Prostate gland (tissue), 2 donors: ENCODE data around the gene IGDCC3. TPM values are rescaled to one million over a fixed set of nuclear protein-coding genes. Genes with fewer than 3 reads are reported as not detected.

Source experiments
- DNase-seq: peaks from one replicate; pipeline ENCODE4 v3.0.0-alpha.2; 2019; ENCODE audit warnings: low spot score
- H3K27ac ChIP-seq, 2 donors: fragments of 200-600 bp; sonication (generic); 2 replicates each; pipeline ENCODE4 v1.5.1; 2017 to 2019
- H3K27me3 ChIP-seq: fragments of 200-600 bp; sonication (generic); replicated peaks from 2 replicates; pipeline ENCODE4 v1.5.1; 2019; ENCODE audit not compliant: insufficient read depth
- H3K36me3 ChIP-seq, 2 donors: fragments of 200-600 bp; sonication (generic); 1 replicate in 1 of 2; 2 replicates in 1 of 2; pipeline versions ENCODE4 v1.5.1 to v1.8.1; 2017 to 2019
- H3K4me1 ChIP-seq: fragments of 200-600 bp; sonication (generic); replicated peaks from 2 replicates; pipeline ENCODE4 v1.5.1; 2019
- H3K4me3 ChIP-seq, 2 donors: fragments of 200-600 bp; sonication (generic); 2 replicates each; pipeline ENCODE4 v1.5.1; 2017 to 2019
- H3K9me3 ChIP-seq: fragments of 200-600 bp; sonication (generic); 2 replicates; pipeline ENCODE4 v1.5.1; 2017
- POLR2A ChIP-seq: fragments of 450-650 bp; IDR thresholded peaks from one replicate; pipeline ENCODE4 v1.6.1; 2016; ENCODE audit warnings: antibody characterized with exemption, mild to moderate bottlenecking
- POLR2AphosphoS5 ChIP-seq: sonication (generic); formaldehyde crosslinking; IDR thresholded peaks from one replicate; pipeline ENCODE4 v1.6.1; 2017; ENCODE audit warnings: antibody characterized with exemption
- WGBS: methylation state at CpG from one replicate; pipeline ENCODE4 v1.1.5; 2018; 5-methylcytosine and 5-hydroxymethylcytosine counted together
- intact Hi-C: fragments of 100-400 bp; cut with DNase I; formaldehyde crosslinking; loops from one replicate; pipeline ENCODE4 v1.14.2; 2022
- total RNA-seq, 2 donors: library from RNA; depleted of rRNA; stranded (reverse); fragments of >200 nt; gene quantifications; one replicate each; pipeline ENCODE4 v1.1.0, GENCODE V29; 2016
- TF ChIP-seq, protein P1 (sequence below), 4 experiments: fragments of 200-600 bp in 2 of 4; fragments of 450-650 bp in 2 of 4; sonication (generic) in 2 of 4; IDR thresholded peaks; 1 replicate in 3 of 4; 2 replicates in 1 of 4; pipeline ENCODE4 v1.5.1; 2016 to 2019; ENCODE audit warnings: antibody characterized with exemption in 4 of 4, mild to moderate bottlenecking in 2 of 4, moderate library complexity in 2 of 4

The IGDCC3 gene
- total RNA-seq, 2 donors from 2014 or later, result 0.05 to 2.7 TPM

DNA sequence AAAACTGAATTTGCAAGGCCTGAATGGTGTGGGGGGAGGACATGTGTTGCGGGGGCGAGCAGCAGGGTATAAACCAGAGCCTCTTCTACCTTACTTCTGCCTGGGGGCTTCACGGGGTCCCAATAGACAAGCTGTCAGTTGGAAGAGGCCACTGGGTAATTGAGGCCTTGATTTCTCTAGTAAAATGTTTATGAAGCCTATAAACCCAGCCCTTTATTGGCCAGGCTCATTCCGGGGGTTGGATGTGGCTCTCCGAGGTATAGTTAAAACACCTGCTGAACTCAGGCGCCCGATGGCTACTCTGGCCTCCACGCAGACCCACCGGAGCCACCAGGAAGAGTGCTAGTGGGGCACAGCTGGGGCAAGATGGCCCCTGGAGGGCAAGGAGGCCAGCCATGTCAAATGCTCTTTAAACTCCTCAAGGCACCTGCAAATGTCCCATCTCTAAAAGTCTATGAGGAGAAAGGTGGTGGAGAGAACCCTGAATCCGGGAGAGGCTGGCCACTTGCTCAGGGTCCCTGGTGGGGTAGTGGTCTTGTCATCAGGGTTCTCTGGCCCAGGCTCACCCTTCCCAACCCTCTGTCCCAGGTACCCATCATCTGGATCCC is 34.3 kb downstream of the IGDCC3 start:
- intact Hi-C loops, result no loop called here
- Histone ChIP-seq H3K36me3 (no peaks in the 10 kb centered on the region), H3K9me3 (no peaks in the 10 kb centered on the region), H3K4me3 (no peak overlapping the region), H3K4me1 (no peaks in the 10 kb centered on the region), H3K27me3 (no peaks in the 10 kb centered on the region), H3K27ac (no peak overlapping the region)
- WGBS, result 49% methylated on average over 10 of the region's 10 CpGs
- DNase-seq, result no peak
- TF ChIP-seq POLR2AphosphoS5 (no peak), POLR2A (no peak)
- TF ChIP-seq, protein P1, sequence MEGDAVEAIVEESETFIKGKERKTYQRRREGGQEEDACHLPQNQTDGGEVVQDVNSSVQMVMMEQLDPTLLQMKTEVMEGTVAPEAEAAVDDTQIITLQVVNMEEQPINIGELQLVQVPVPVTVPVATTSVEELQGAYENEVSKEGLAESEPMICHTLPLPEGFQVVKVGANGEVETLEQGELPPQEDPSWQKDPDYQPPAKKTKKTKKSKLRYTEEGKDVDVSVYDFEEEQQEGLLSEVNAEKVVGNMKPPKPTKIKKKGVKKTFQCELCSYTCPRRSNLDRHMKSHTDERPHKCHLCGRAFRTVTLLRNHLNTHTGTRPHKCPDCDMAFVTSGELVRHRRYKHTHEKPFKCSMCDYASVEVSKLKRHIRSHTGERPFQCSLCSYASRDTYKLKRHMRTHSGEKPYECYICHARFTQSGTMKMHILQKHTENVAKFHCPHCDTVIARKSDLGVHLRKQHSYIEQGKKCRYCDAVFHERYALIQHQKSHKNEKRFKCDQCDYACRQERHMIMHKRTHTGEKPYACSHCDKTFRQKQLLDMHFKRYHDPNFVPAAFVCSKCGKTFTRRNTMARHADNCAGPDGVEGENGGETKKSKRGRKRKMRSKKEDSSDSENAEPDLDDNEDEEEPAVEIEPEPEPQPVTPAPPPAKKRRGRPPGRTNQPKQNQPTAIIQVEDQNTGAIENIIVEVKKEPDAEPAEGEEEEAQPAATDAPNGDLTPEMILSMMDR (IDR thresholded peaks at IDR 0.05), result no peak

GRCh38 chr15:65342493-65342892 is 35.3 kb downstream of the IGDCC3 start:
- Histone ChIP-seq H3K36me3 (no peaks in the 10 kb centered on the region), H3K27me3 (no peaks in the 10 kb centered on the region)
- WGBS, result 90% methylated on average over 9 of the region's 9 CpGs

DNA sequence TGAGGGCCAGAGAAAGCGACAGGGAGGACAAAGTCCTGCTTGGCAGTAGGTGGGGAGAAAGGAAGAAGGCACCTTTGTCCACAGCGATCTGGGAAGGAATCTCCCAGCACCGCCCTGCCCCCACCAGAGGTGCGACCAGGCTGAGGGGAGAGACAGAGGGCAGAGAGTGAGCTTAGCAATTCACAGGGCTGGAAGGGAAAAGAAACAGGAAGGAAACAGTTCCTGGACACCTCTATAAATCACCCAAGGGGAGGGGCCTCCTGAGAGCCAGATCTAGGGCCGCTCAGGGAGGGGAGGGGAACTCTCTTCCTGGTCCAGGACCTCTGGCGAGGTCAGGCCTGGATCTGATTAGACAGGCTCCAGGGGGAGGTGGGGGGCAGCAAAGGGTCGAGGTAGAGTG is 37.9 kb downstream of the IGDCC3 start:
- 61% methylated on average over 7 of the region's 7 CpGs for WGBS
- no peaks in the 10 kb centered on the region for H3K9me3 ChIP-seq
- H3K36me3 ChIP-seq, result no peaks in the 10 kb centered on the region
- H3K4me3 ChIP-seq, result no peak overlapping the region
- intact Hi-C loops, result no loop called here
- TF ChIP-seq, protein P1 (IDR thresholded peaks at IDR 0.05), result no peak
- TF ChIP-seq POLR2A (no peak), POLR2AphosphoS5 (no peak)
- H3K4me1 ChIP-seq, result no peaks in the 10 kb centered on the region
- no peak overlapping the region for H3K27ac ChIP-seq
- no peak for DNase-seq
- H3K27me3 ChIP-seq, result no peaks in the 10 kb centered on the region

More at GRCh38 chr15:65342493-65342892, 35.3 kb downstream of the IGDCC3 start:
- Histone ChIP-seq H3K4me1 (no peaks in the 10 kb centered on the region), H3K4me3 (no peak overlapping the region), H3K27ac (no peak overlapping the region), H3K9me3 (no peaks in the 10 kb centered on the region)
- intact Hi-C loops, result no loop called here
- TF ChIP-seq POLR2A, result no peak
- TF ChIP-seq, protein P1 (IDR thresholded peaks at IDR 0.05), result no peak
- no peak for TF ChIP-seq POLR2AphosphoS5
- no peak for DNase-seq

GRCh38 chr15:65339416-65339815 is 38.4 kb downstream of the IGDCC3 start:
- no peak for TF ChIP-seq POLR2AphosphoS5
- TF ChIP-seq, protein P1 (IDR thresholded peaks at IDR 0.05), result no peak
- no peak for TF ChIP-seq POLR2A
- 79% methylated on average over 6 of the region's 6 CpGs for WGBS
- intact Hi-C loops, result no loop called here

GRCh38 chr15:65338823-65339222 is 39.0 kb downstream of the IGDCC3 start:
- Histone ChIP-seq H3K4me3 (no peak overlapping the region), H3K27ac (no peak overlapping the region), H3K9me3 (no peaks in the 10 kb centered on the region), H3K4me1 (no peaks in the 10 kb centered on the region), H3K27me3 (no peaks in the 10 kb centered on the region), H3K36me3 (no peaks in the 10 kb centered on the region)
- intact Hi-C loops, result no loop called here
- TF ChIP-seq POLR2A, result no peak
- TF ChIP-seq POLR2AphosphoS5, result no peak
- TF ChIP-seq, protein P1 (IDR thresholded peaks at IDR 0.05), result no peak
- 95% methylated on average over 8 of the region's 8 CpGs for WGBS
- no peak for DNase-seq

More at GRCh38 chr15:65339416-65339815, 38.4 kb downstream of the IGDCC3 start:
- DNase-seq, result no peak
- Histone ChIP-seq H3K27me3 (no peaks in the 10 kb centered on the region), H3K27ac (no peak overlapping the region), H3K36me3 (no peaks in the 10 kb centered on the region), H3K9me3 (no peaks in the 10 kb centered on the region), H3K4me3 (no peak overlapping the region), H3K4me1 (no peaks in the 10 kb centered on the region)
